ENCODE data around the gene RASGRP3. TPM values are rescaled to one million over a fixed set of nuclear protein-coding genes. Genes with fewer than 3 reads are reported as not detected.

Gene RASGRP3
- total RNA-seq, 1 donor from 2014 or later = 2.5 TPM

GRCh38 chr2:33541243-33541642 lies 64.8 kb downstream of the RASGRP3 start:
- DNase-seq (ENCODE audit: low spot score) = no peak
- Mint-ChIP-seq H3K4me1 (ENCODE audit: low read depth) (no peaks in the 10 kb centered on the region), H3K27me3 (ENCODE audit: low read depth) (no peaks in the 10 kb centered on the region), H3K4me3 (ENCODE audit: low read depth) (no peak overlapping the region), H3K36me3 (ENCODE audit: low read depth) (peaks cover 10% of the 10 kb centered on the region), H3K27ac (no peak overlapping the region), H3K9me3 (no peaks in the 10 kb centered on the region)
- intact Hi-C loops (cut with micrococcal nuclease) = no loop called here

DNA sequence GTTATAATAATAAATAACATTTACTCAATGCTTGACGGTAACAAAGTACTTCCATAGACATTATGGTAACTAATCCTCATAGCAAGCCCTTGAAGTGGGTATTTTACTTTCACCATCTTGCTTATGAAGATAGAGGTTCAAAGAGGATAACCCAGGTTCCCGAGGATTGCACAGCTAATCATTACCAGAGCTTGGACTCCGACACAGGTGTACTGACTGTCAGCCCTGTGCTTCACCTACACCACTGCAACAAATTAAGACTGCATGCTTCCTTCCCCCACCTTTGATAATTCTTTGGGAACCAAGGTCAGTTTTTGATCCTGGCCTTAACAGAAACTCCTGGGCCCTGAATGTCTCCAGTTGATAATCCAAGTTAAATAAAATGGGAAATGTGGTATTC lies 73.8 kb downstream of the RASGRP3 start:
- no peaks in the 10 kb centered on the region for H3K9me3 Mint-ChIP-seq
- intact Hi-C loops (cut with micrococcal nuclease) = no loop called here
- H3K4me3 Mint-ChIP-seq (ENCODE audit: low read depth) = no peak overlapping the region
- peaks cover 3% of the 10 kb centered on the region for H3K36me3 Mint-ChIP-seq (ENCODE audit: low read depth)
- H3K4me1 Mint-ChIP-seq (ENCODE audit: low read depth) = peaks cover 4% of the 10 kb centered on the region
- no peak overlapping the region for H3K27ac Mint-ChIP-seq
- DNase-seq (ENCODE audit: low spot score) = no peak
- no peaks in the 10 kb centered on the region for H3K27me3 Mint-ChIP-seq (ENCODE audit: low read depth)

DNA sequence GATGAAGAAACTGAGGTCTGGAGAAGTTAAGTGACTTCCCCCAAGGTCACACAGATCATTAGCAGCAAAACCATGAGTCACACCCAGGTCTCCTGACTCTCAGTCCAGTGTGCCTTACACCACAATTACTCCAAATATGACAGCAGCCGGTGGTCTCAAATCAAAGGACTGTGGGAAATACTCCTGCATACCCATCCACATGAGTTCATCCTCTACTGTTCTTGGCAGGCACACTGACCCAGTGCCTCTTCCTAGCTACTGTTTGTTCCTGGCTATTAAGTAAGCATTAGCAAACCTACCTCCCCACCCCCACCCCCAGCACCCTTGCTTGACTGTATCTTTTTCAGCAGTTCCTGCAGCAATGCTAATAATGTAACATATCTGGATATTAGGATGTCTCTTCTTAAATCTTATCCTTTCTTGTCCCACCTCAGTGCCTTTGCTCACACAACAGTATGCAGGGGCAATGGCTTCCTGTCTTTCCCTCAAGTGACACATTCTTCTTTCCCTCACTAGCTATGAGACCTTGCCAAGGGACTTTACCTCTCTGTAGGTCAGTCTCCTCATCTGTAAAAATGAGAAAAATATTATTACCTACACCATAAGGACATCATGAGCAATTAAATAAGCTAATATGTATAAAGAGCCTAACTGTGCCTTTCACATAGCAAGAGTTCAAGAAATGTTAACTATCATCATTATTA lies 76.5 kb downstream of the RASGRP3 start:
- DNase-seq (ENCODE audit: low spot score) = no peak
- Mint-ChIP-seq H3K27ac (no peak overlapping the region), H3K9me3 (no peaks in the 10 kb centered on the region), H3K4me1 (ENCODE audit: low read depth) (peaks cover 4% of the 10 kb centered on the region), H3K27me3 (ENCODE audit: low read depth) (no peaks in the 10 kb centered on the region), H3K4me3 (ENCODE audit: low read depth) (no peak overlapping the region), H3K36me3 (ENCODE audit: low read depth) (peaks cover 3% of the 10 kb centered on the region)
- intact Hi-C loops (cut with micrococcal nuclease) = no loop called here

- intact Hi-C loops (cut with micrococcal nuclease) = no loop called here
- Mint-ChIP-seq H3K9me3 (no peaks in the 10 kb centered on the region), H3K4me1 (ENCODE audit: low read depth) (peaks cover 4% of the 10 kb centered on the region), H3K4me3 (ENCODE audit: low read depth) (no peak overlapping the region), H3K27me3 (ENCODE audit: low read depth) (no peaks in the 10 kb centered on the region), H3K36me3 (ENCODE audit: low read depth) (peaks cover 8% of the 10 kb centered on the region), H3K27ac (no peak overlapping the region)
- no peak for DNase-seq (ENCODE audit: low spot score)
These were observed 79.2 kb downstream of the RASGRP3 start for GRCh38 chr2:33555681-33556080.

DNA sequence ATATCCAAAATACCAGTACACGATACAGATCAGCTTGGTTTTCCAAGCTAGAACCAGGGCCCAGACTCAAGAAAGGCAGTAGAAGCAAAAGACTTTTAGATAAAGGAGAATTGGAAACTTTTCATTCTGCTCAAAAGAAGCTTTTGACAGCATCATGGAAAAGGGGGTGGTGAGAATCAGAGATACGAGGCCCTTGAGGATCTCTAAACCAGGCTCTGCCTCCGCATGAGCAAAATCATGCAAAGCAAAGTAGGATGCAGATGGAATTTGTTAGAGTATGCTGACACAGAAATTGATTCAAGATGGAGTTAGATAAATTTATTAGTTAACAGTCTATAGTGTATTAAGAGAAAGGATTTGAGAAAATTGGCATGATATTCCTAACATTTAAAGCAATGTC lies 82.9 kb downstream of the RASGRP3 start:
- Mint-ChIP-seq H3K4me3 (ENCODE audit: low read depth) (no peak overlapping the region), H3K4me1 (ENCODE audit: low read depth) (peaks cover 4% of the 10 kb centered on the region), H3K27me3 (ENCODE audit: low read depth) (no peaks in the 10 kb centered on the region), H3K36me3 (ENCODE audit: low read depth) (peaks cover 8% of the 10 kb centered on the region), H3K9me3 (no peaks in the 10 kb centered on the region), H3K27ac (no peak overlapping the region)
- no peak for DNase-seq (ENCODE audit: low spot score)
- intact Hi-C loops (cut with micrococcal nuclease) = no loop called here

DNA sequence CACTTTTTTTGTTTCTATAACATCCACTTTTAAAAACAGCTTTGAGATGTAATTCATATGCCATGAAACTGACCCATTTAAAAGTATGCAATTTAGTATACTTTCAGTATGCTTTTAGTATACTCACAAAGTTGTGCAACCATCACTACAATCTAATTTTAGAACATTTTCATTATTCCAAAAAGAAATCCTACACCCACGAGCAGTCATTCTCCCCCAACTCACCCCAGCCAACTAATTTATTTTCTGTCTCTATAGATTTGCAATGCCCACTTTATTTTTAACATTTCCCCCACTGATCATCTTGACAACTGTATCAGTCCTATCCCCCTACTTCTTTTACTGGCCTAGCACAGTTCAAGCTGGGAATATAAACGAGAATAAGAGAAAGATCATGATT lies 83.6 kb downstream of the RASGRP3 start:
- peaks cover 7% of the 10 kb centered on the region for H3K36me3 Mint-ChIP-seq (ENCODE audit: low read depth)
- no peak overlapping the region for H3K27ac Mint-ChIP-seq
- H3K9me3 Mint-ChIP-seq = no peaks in the 10 kb centered on the region
- H3K4me3 Mint-ChIP-seq (ENCODE audit: low read depth) = no peak overlapping the region
- no peak for DNase-seq (ENCODE audit: low spot score)
- intact Hi-C loops (cut with micrococcal nuclease) = no loop called here
- no peaks in the 10 kb centered on the region for H3K27me3 Mint-ChIP-seq (ENCODE audit: low read depth)
- H3K4me1 Mint-ChIP-seq (ENCODE audit: low read depth) = peaks cover 1% of the 10 kb centered on the region

GRCh38 chr2:33561872-33562271 lies 85.4 kb downstream of the RASGRP3 start:
- no peaks in the 10 kb centered on the region for H3K9me3 Mint-ChIP-seq
- no peak for DNase-seq (ENCODE audit: low spot score)
- intact Hi-C loops (cut with micrococcal nuclease) = no loop called here
- H3K36me3 Mint-ChIP-seq (ENCODE audit: low read depth) = peaks cover 11% of the 10 kb centered on the region
- H3K4me1 Mint-ChIP-seq (ENCODE audit: low read depth) = no peaks in the 10 kb centered on the region
- no peaks in the 10 kb centered on the region for H3K27me3 Mint-ChIP-seq (ENCODE audit: low read depth)
- no peak overlapping the region for H3K27ac Mint-ChIP-seq
- H3K4me3 Mint-ChIP-seq (ENCODE audit: low read depth) = no peak overlapping the region

DNA sequence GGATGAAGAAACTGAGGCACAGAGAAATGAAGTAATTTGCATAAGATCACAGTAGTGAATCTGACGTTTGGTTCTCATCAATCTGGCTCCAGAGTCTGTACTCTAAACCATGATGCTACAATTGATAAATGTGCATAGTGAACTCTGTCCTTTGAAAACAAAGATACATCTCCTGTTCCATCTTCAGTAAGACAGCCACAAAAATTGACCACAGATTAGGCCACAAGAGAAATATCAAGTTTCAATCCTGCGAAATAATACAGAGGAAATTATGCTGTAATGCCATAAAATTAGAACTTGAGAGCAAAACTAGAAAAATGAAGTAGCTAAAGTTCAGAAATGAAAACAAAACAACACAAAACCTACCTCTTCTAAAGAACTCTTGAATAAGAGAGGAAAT lies 94.2 kb downstream of the RASGRP3 start:
- H3K4me1 Mint-ChIP-seq (ENCODE audit: low read depth) = peaks cover 9% of the 10 kb centered on the region
- DNase-seq (ENCODE audit: low spot score) = no peak
- no peaks in the 10 kb centered on the region for H3K9me3 Mint-ChIP-seq
- H3K27me3 Mint-ChIP-seq (ENCODE audit: low read depth) = no peaks in the 10 kb centered on the region
- H3K36me3 Mint-ChIP-seq (ENCODE audit: low read depth) = no peaks in the 10 kb centered on the region
- H3K27ac Mint-ChIP-seq = no peak overlapping the region
- intact Hi-C loops (cut with micrococcal nuclease) = no loop called here
- no peak overlapping the region for H3K4me3 Mint-ChIP-seq (ENCODE audit: low read depth)

DNA sequence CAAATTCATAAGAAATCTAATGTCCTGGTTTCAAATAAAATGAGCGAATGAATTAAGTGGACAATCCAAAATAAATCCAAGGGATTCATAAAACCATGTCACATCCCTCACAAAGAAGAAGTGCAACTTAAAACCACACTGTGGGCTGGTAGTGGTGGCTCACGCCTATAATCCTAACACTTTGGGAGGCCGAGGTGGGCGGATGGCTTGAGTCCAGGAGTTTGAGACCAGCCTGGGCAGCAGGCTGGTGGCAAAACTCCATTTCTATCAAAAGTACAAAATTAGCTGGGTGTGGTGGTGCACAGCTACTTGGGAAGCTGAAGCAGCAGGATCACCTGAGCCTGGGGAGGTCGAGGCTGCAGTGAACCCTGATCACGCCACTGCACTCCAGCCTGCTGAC lies 97.2 kb downstream of the RASGRP3 start:
- H3K4me3 Mint-ChIP-seq (ENCODE audit: low read depth) = no peak overlapping the region
- no peaks in the 10 kb centered on the region for H3K27me3 Mint-ChIP-seq (ENCODE audit: low read depth)
- peaks cover 9% of the 10 kb centered on the region for H3K4me1 Mint-ChIP-seq (ENCODE audit: low read depth)
- no peaks in the 10 kb centered on the region for H3K9me3 Mint-ChIP-seq
- intact Hi-C loops (cut with micrococcal nuclease) = no loop called here
- no peak for DNase-seq (ENCODE audit: low spot score)
- no peak overlapping the region for H3K27ac Mint-ChIP-seq
- H3K36me3 Mint-ChIP-seq (ENCODE audit: low read depth) = no peaks in the 10 kb centered on the region

GRCh38 chr2:33577084-33577483 lies 100.6 kb downstream of the RASGRP3 start:
- H3K27ac Mint-ChIP-seq = no peak overlapping the region
- peaks cover 12% of the 10 kb centered on the region for H3K4me1 Mint-ChIP-seq (ENCODE audit: low read depth)
- H3K9me3 Mint-ChIP-seq = no peaks in the 10 kb centered on the region
- no peak overlapping the region for H3K4me3 Mint-ChIP-seq (ENCODE audit: low read depth)
- DNase-seq (ENCODE audit: low spot score) = no peak
- H3K36me3 Mint-ChIP-seq (ENCODE audit: low read depth) = peaks cover 7% of the 10 kb centered on the region
- H3K27me3 Mint-ChIP-seq (ENCODE audit: low read depth) = no peaks in the 10 kb centered on the region
- intact Hi-C loops (cut with micrococcal nuclease) = no loop called here

DNA sequence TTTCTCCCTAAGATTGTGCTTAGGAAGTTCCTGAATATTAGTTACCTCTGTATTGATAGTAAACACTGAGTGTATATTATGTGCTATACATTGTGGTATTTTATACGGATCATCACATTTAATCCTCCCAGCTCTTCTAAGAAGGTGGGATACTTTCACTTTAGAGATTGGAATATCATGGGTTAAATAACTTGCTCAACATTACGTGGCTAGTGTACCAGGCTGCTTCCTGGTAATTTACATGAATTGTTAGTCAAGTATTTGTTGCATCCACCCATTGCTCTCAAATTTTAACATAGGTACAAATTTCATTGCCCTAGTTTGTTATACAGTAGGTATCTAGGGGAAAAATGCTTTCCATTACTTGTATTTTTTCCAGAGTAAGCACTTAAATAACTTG lies 101.2 kb downstream of the RASGRP3 start:
- Mint-ChIP-seq H3K27ac (no peak overlapping the region), H3K27me3 (ENCODE audit: low read depth) (no peaks in the 10 kb centered on the region), H3K36me3 (ENCODE audit: low read depth) (peaks cover 12% of the 10 kb centered on the region), H3K4me1 (ENCODE audit: low read depth) (peaks cover 18% of the 10 kb centered on the region), H3K4me3 (ENCODE audit: low read depth) (no peak overlapping the region), H3K9me3 (no peaks in the 10 kb centered on the region)
- intact Hi-C loops (cut with micrococcal nuclease) = no loop called here
- no peak for DNase-seq (ENCODE audit: low spot score)

DNA sequence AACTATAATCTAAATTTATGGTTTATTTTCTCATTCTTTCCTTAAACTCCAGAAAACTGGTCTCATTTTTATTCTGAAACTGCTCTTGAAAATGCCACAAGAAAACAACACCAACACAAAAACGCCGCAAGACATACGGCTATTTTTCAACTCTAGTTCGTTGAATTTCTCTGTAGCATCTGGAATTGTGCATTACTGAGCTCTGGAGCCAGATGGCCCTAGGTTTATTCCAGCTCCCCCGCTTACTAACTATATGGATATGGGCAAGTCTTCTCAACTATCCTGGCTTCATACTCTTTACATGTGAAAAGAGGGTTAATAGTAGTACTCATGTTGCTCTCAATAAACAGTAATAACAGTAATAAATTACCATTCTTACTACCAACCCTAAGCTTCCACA lies 102.8 kb downstream of the RASGRP3 start:
- Mint-ChIP-seq H3K9me3 (no peaks in the 10 kb centered on the region), H3K27ac (no peak overlapping the region), H3K4me1 (ENCODE audit: low read depth) (peaks cover 18% of the 10 kb centered on the region), H3K4me3 (ENCODE audit: low read depth) (no peak overlapping the region), H3K36me3 (ENCODE audit: low read depth) (peaks cover 18% of the 10 kb centered on the region), H3K27me3 (ENCODE audit: low read depth) (no peaks in the 10 kb centered on the region)
- DNase-seq (ENCODE audit: low spot score) = no peak
- intact Hi-C loops (cut with micrococcal nuclease) = no loop called here

DNA sequence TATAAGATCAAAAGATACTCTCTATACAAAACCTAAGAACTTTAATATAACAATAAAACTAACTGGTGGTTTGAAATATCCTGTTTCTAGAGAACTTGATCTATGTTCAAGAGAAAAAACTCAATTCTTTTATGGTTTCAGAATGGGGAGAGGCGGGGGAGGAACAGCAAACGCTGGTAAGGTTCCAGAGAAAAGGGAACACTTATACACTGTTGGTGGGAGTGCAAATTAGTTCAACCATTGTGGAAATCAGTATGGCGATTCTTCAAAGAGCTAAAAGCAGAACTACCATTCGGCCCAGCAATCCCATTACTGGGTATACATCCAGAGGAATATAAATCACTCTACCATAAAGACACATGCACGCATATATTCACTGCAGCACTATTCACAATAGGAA lies 105.4 kb downstream of the RASGRP3 start:
- peaks cover 40% of the 10 kb centered on the region for H3K36me3 Mint-ChIP-seq (ENCODE audit: low read depth)
- H3K9me3 Mint-ChIP-seq = no peaks in the 10 kb centered on the region
- no peak for DNase-seq (ENCODE audit: low spot score)
- H3K27ac Mint-ChIP-seq = peak overlapping the region; percentile 64
- H3K27me3 Mint-ChIP-seq (ENCODE audit: low read depth) = no peaks in the 10 kb centered on the region
- intact Hi-C loops (cut with micrococcal nuclease) = loop anchor here (2.0 to 10.0 kb wide), 8 partner anchors 85 to 1027 kb away; partner anchors contain the start of gene LTBP1
- peaks cover 18% of the 10 kb centered on the region for H3K4me1 Mint-ChIP-seq (ENCODE audit: low read depth)
- peak overlapping the region; percentile 1 for H3K4me3 Mint-ChIP-seq (ENCODE audit: low read depth)

Data from activated T-helper 2 cell treated with anti-CD3 and anti-CD28 coated beads, Interferon-gamma antibody, Interleukin-2, Interleukin-4, amounts not matched to agents 10 μg/mL and 5 μg/mL and 100 μg/mL, durations not matched to agents 14 hours and 24 hours and 36 hours (primary cell).